CD14-positive monocyte (primary cell): ENCODE data around the gene CMSS1. TPM values are rescaled to one million over a fixed set of nuclear protein-coding genes. Genes with fewer than 3 reads are reported as not detected.

ENCODE experiments used
- DNase-seq, 3 donors: peaks; one replicate each; pipeline ENCODE4 v3.0.0-alpha.2; 2011 to 2022
- H2AFZ ChIP-seq: 2 replicates; pipeline ENCODE4 v1.6.0; 2012; ENCODE audit warnings: mild to moderate bottlenecking, low read depth, low read length, inconsistent platforms; ENCODE audit not compliant: insufficient read depth, poor library complexity, severe bottlenecking
- H3K27ac ChIP-seq, 2 donors: 1 replicate in 1 of 2; 2 replicates in 1 of 2; pipeline ENCODE4 v1.5.1; 2012 to 2013; ENCODE audit warnings: low read length in 2 of 2, control low read depth in 1 of 2, inconsistent platforms in 1 of 2, low read depth in 1 of 2, mild to moderate bottlenecking in 1 of 2
- H3K27me3 ChIP-seq, 2 donors: one replicate each; pipeline versions ENCODE4 v1.6.0 to v1.6.1; 2011 to 2013; ENCODE audit warnings: low read length in 2 of 2; ENCODE audit not compliant: control insufficient read depth in 2 of 2, insufficient read depth in 2 of 2
- H3K36me3 ChIP-seq, 2 donors: replicated peaks in 1 of 2; 1 replicate in 1 of 2; 2 replicates in 1 of 2; pipeline versions ENCODE4 v1.5.1 to v1.6.1; 2012 to 2013; ENCODE audit warnings: low read length in 2 of 2, control low read depth in 1 of 2, inconsistent platforms in 1 of 2, mild to moderate bottlenecking in 1 of 2; ENCODE audit not compliant: insufficient read depth in 2 of 2, control insufficient read depth in 1 of 2
- H3K4me1 ChIP-seq, 2 donors: 1 replicate in 1 of 2; 2 replicates in 1 of 2; pipeline versions ENCODE4 v1.5.1 to v1.6.1; 2012 to 2013; ENCODE audit warnings: low read length in 2 of 2, control low read depth in 1 of 2, inconsistent platforms in 1 of 2, mild to moderate bottlenecking in 1 of 2, moderate library complexity in 1 of 2; ENCODE audit not compliant: insufficient read depth in 2 of 2, control insufficient read depth in 1 of 2
- H3K4me2 ChIP-seq: replicated peaks from 2 replicates; pipeline ENCODE3; 2012; ENCODE audit warnings: low read length, moderate library complexity, mild to moderate bottlenecking; ENCODE audit not compliant: poor library complexity, severe bottlenecking; ENCODE audit errors: extremely low read depth
- H3K4me3 ChIP-seq, 3 experiments: fragments of 200-600 bp in 1 of 3; sonication (generic) in 1 of 3; replicated peaks in 1 of 3; 1 replicate in 2 of 3; 2 replicates in 1 of 3; pipeline ENCODE4 v1.5.1; 2011 to 2013; ENCODE audit warnings: low read length in 3 of 3, mild to moderate bottlenecking in 3 of 3, control low read depth in 2 of 3, low read depth in 2 of 3, inconsistent platforms in 1 of 3, moderate library complexity in 1 of 3
- H3K79me2 ChIP-seq: 2 replicates; pipeline ENCODE4 v1.6.0; 2012; ENCODE audit warnings: mild to moderate bottlenecking, control low read depth, inconsistent platforms, low read length, moderate library complexity; ENCODE audit not compliant: insufficient read depth
- H3K9ac ChIP-seq: 2 replicates; pipeline ENCODE4 v1.6.0; 2017; ENCODE audit warnings: low read length, mild to moderate bottlenecking; ENCODE audit not compliant: insufficient read depth, poor library complexity, severe bottlenecking
- H3K9me3 ChIP-seq, 2 donors: replicated peaks in 1 of 2; 1 replicate in 1 of 2; 2 replicates in 1 of 2; pipeline versions ENCODE4 v1.5.1 to v1.6.1; 2012 to 2013; ENCODE audit warnings: low read length in 2 of 2, control low read depth in 1 of 2; ENCODE audit not compliant: control insufficient read depth in 1 of 2, insufficient read depth in 1 of 2
- H4K20me1 ChIP-seq: 2 replicates; pipeline ENCODE4 v1.6.0; 2012; ENCODE audit warnings: mild to moderate bottlenecking, low read length, control low read depth, moderate library complexity; ENCODE audit not compliant: insufficient read depth
- H3K27ac Mint-ChIP-seq, 7 donors: one replicate each; pipeline ENCODE4 v1.8.0; 2020; ENCODE audit warnings: mild to moderate bottlenecking in 7 of 7, mixed read lengths in 7 of 7, moderate library complexity in 6 of 7, inconsistent platforms in 2 of 7
- H3K27me3 Mint-ChIP-seq, 3 donors: one replicate each; pipeline ENCODE4 v1.8.0; 2021 to 2022; ENCODE audit warnings: low read depth in 3 of 3, mild to moderate bottlenecking in 3 of 3, mixed read lengths in 3 of 3, moderate library complexity in 3 of 3, inconsistent platforms in 1 of 3
- H3K36me3 Mint-ChIP-seq, 2 donors: one replicate each; pipeline ENCODE4 v1.8.0; 2020; ENCODE audit warnings: mixed read lengths in 2 of 2, inconsistent platforms in 1 of 2, mild to moderate bottlenecking in 1 of 2
- H3K4me1 Mint-ChIP-seq: one replicate; pipeline ENCODE4 v1.8.0; 2020; ENCODE audit warnings: mild to moderate bottlenecking, mixed read lengths
- H3K4me3 Mint-ChIP-seq, 2 donors: one replicate each; pipeline ENCODE4 v1.8.0; 2020; ENCODE audit warnings: mild to moderate bottlenecking in 2 of 2, mixed read lengths in 2 of 2, moderate library complexity in 1 of 2
- H3K9me3 Mint-ChIP-seq, 7 donors: one replicate each; pipeline ENCODE4 v1.8.0; 2020 to 2022; ENCODE audit warnings: mixed read lengths in 7 of 7, mild to moderate bottlenecking in 6 of 7, moderate library complexity in 6 of 7, inconsistent platforms in 2 of 7
- CTCF ChIP-seq: fragments of 200-600 bp; IDR thresholded peaks from one replicate; pipeline ENCODE4 v1.8.0; 2022; ENCODE audit warnings: antibody characterized with exemption, mild to moderate bottlenecking
- WGBS: methylation state at CpG from one replicate; pipeline ENCODE4 v1.1.5; 2013; ENCODE audit warnings: missing lambda C conversion rate; ENCODE audit not compliant: insufficient coverage; 5-methylcytosine and 5-hydroxymethylcytosine counted together
- intact Hi-C, 2 donors: fragments of 100-400 bp; cut with micrococcal nuclease; formaldehyde crosslinking; loops; one replicate each; pipeline versions ENCODE4 v1.15.0 to v1.15.1; 2023
- polyA plus RNA-seq, 3 donors: library from polyadenylated mRNA; depleted of rRNA in 1 of 3; unstranded in 2 of 3; stranded (reverse) in 1 of 3; fragments of 300-500 nt in 2 of 3; fragments of >200 nt in 1 of 3; fragmentation: Illumina TruSeq in 2 of 3; gene quantifications; 1 replicate in 2 of 3; 2 replicates in 1 of 3; pipeline ENCODE4 v1.2.3, GENCODE V29; 2012 to 2021

The CMSS1 gene
- polyA plus RNA-seq, 3 donors: 1.1 to 3.6 (median 2.2) TPM

GRCh38 chr3:100033903-100034471 is 216.3 kb downstream of the CMSS1 start:
- no peaks in the 10 kb centered on the region for H3K9me3 Mint-ChIP-seq
- WGBS: no CpG with 5 or more reads among the region's 3 CpGs
- Histone ChIP-seq H4K20me1 (no peaks in the 10 kb centered on the region), H3K9me3 (no peaks in the 10 kb centered on the region), H2AFZ (no peak overlapping the region), H3K4me1 (no peaks in the 10 kb centered on the region), H3K27me3 (no peaks in the 10 kb centered on the region), H3K4me2 (no peak overlapping the region), H3K4me3 (no peak overlapping the region), H3K79me2 (no peaks in the 10 kb centered on the region), H3K36me3 (no peaks in the 10 kb centered on the region), H3K9ac (no peak overlapping the region), H3K27ac (no peak overlapping the region)
- TF ChIP-seq CTCF: no peak
- H3K4me3 Mint-ChIP-seq: no peak overlapping the region
- no peaks in the 10 kb centered on the region for H3K4me1 Mint-ChIP-seq
- DNase-seq: no peak
- no peaks in the 10 kb centered on the region for H3K36me3 Mint-ChIP-seq
- no peaks in the 10 kb centered on the region for H3K27me3 Mint-ChIP-seq
- intact Hi-C loops: no loop called here
- no peak overlapping the region for H3K27ac Mint-ChIP-seq

- Histone ChIP-seq H2AFZ (no peak overlapping the region), H3K9me3 (no peaks in the 10 kb centered on the region), H3K27ac (no peak overlapping the region), H4K20me1 (no peaks in the 10 kb centered on the region), H3K4me2 (no peak overlapping the region), H3K9ac (no peak overlapping the region), H3K27me3 (no peaks in the 10 kb centered on the region), H3K36me3 (no peaks in the 10 kb centered on the region), H3K4me3 (no peak overlapping the region), H3K79me2 (no peaks in the 10 kb centered on the region), H3K4me1 (peaks cover 11 to 13% of the 10 kb centered on the region in 2 donors)
- Mint-ChIP-seq H3K27ac (no peak overlapping the region), H3K36me3 (no peaks in the 10 kb centered on the region), H3K4me3 (no peak overlapping the region), H3K4me1 (peaks cover 13% of the 10 kb centered on the region), H3K27me3 (peaks cover 0 to 3% (median 0%) of the 10 kb centered on the region in 3 donors), H3K9me3 (no peaks in the 10 kb centered on the region)
- intact Hi-C loops: no loop called here
- DNase-seq: no peak
- TF ChIP-seq CTCF: no peak
Observed at GRCh38 chr3:100039075-100039474, 221.4 kb downstream of the CMSS1 start.
